Activated T-cell treated with anti-CD3 and anti-CD28 coated beads, Interleukin-2, amount 50 U/mL, for 1 hour (primary cell): ENCODE results near the gene SHD.

Experiments used
- DNase-seq: peaks from one replicate; pipeline ENCODE4 v3.0.0-alpha.2; 2020

The SHD gene

GRCh38 chr19:4301590-4302242, 22.6 kb downstream of the SHD start:
- DNase-seq, result no peak

- no peak for DNase-seq
These were observed 23.2 kb downstream of the SHD start, which contains the start of gene TMIGD2 for GRCh38 chr19:4302243-4302640. TSS of gene TMIGD2 (minus strand) at chr19:4302389. CDS start at chr19:4302385, 4 bp downstream.

GRCh38 chr19:4303819-4304537, 24.9 kb downstream of the SHD start:
- no peak for DNase-seq

GRCh38 chr19:4304538-4305256, 25.6 kb downstream of the SHD start, which contains the start of gene FSD1:
TSS of gene FSD1 (plus strand) at chr19:4304598. CDS start at chr19:4304747, 149 bp downstream.
- peak; percentile 68 for DNase-seq

- DNase-seq, result no peak
These were observed 26.2 kb downstream of the SHD start for GRCh38 chr19:4305257-4305612.

- no peak for DNase-seq
These were observed 26.6 kb downstream of the SHD start for GRCh38 chr19:4305659-4306058.

- no peak for DNase-seq
These were observed 31.4 kb downstream of the SHD start for GRCh38 chr19:4310247-4311121.

GRCh38 chr19:4313847-4314490, 34.9 kb downstream of the SHD start:
- no peak for DNase-seq

- no peak for DNase-seq
These were observed 37.9 kb downstream of the SHD start for GRCh38 chr19:4316956-4317355.

- DNase-seq, result no peak
These were observed 39.4 kb downstream of the SHD start for GRCh38 chr19:4318460-4318859.

- no peak for DNase-seq
These were observed 40.1 kb downstream of the SHD start for GRCh38 chr19:4319067-4319718.

- DNase-seq, result no peak
These were observed 41.4 kb downstream of the SHD start for GRCh38 chr19:4320419-4320818.

- DNase-seq, result no peak
These were observed 44.0 kb downstream of the SHD start for GRCh38 chr19:4322942-4323665.

GRCh38 chr19:4323692-4324091, 44.6 kb downstream of the SHD start:
- DNase-seq, result no peak

GRCh38 chr19:4324228-4324627, 45.2 kb downstream of the SHD start:
- no peak for DNase-seq

GRCh38 chr19:4326215-4326836, 47.3 kb downstream of the SHD start:
- DNase-seq, result no peak

GRCh38 chr19:4326837-4327251, 47.8 kb downstream of the SHD start:
- DNase-seq, result peak; percentile 41

GRCh38 chr19:4327252-4327876, 48.3 kb downstream of the SHD start:
- DNase-seq, result peak; percentile 74

GRCh38 chr19:4327877-4328242, 48.8 kb downstream of the SHD start:
- no peak for DNase-seq
